Caki2 (cell line): ENCODE results near the gene TRAF1. TPM values are rescaled to one million over a fixed set of nuclear protein-coding genes. Genes with fewer than 3 reads are reported as not detected.
"Not testable (repeated sequence)": the region's sequence is repeated elsewhere in the genome, so short reads cannot be mapped to it uniquely, and the experiment has no call there.

Source experiments
- DNase-seq: peaks from one replicate; pipeline ENCODE4 v3.0.0-alpha.2; 2015; ENCODE audit warnings: low read depth
- in situ Hi-C: cut with HindIII; loops from 2 replicates; pipeline ENCODE4 v1.10.0; 2016; ENCODE audit warnings: low sequenced_read_pairs, low pct_unique_long_range_greater_than_20kb, mixed read lengths
- total RNA-seq: library from RNA; depleted of rRNA; stranded (reverse); fragments of >200 nt; shearing (Covaris generic); gene quantifications from 2 replicates; pipeline ENCODE4 v1.2.3, GENCODE V29; 2014; ENCODE audit warnings: low replicate concordance; rRNA removed

TRAF1 gene
- 4.3 and 5.0 TPM in 2 replicates for total RNA-seq

- DNase-seq: no peak
- in situ Hi-C loops: no loop called here
These were observed at the start of gene TRAF1 for GRCh38 chr9:120926397-120926928. TRAF1 (minus strand) TSS chr9:120926796; CDS start chr9:120926075, 721 bp downstream.

- in situ Hi-C loops: no loop called here
- DNase-seq: no peak
These were observed 48.3 kb upstream of the TRAF1 start for GRCh38 chr9:120974921-120975320.

GRCh38 chr9:120974181-120974580 is 47.6 kb upstream of the TRAF1 start:
- in situ Hi-C loops: no loop called here
- DNase-seq: no peak

GRCh38 chr9:120971938-120972337 is 45.3 kb upstream of the TRAF1 start:
- in situ Hi-C loops: no loop called here

GRCh38 chr9:120971471-120971870 is 44.9 kb upstream of the TRAF1 start:
- DNase-seq, in situ Hi-C loops: not testable (repeated sequence)

More at GRCh38 chr9:120971938-120972337, 45.3 kb upstream of the TRAF1 start:
- no peak for DNase-seq

GRCh38 chr9:120970244-120970643 is 43.6 kb upstream of the TRAF1 start:
- no peak for DNase-seq
- in situ Hi-C loops: no loop called here

GRCh38 chr9:120966013-120966369 is 39.4 kb upstream of the TRAF1 start:
- no peak for DNase-seq
- in situ Hi-C loops: no loop called here

- DNase-seq: no peak
- in situ Hi-C loops: no loop called here
These were observed 38.9 kb upstream of the TRAF1 start for GRCh38 chr9:120965344-120966012.

GRCh38 chr9:120961936-120962335 is 35.3 kb upstream of the TRAF1 start:
- DNase-seq: no peak
- in situ Hi-C loops: no loop called here

- DNase-seq: no peak
- in situ Hi-C loops: no loop called here
These were observed 33.4 kb upstream of the TRAF1 start for GRCh38 chr9:120960001-120960400.

- no peak for DNase-seq
- in situ Hi-C loops: no loop called here
These were observed 30.3 kb upstream of the TRAF1 start for GRCh38 chr9:120956862-120957261.

- no peak for DNase-seq
- in situ Hi-C loops: no loop called here
These were observed 25.5 kb upstream of the TRAF1 start for GRCh38 chr9:120951960-120952618.

GRCh38 chr9:120950421-120951388 is 24.1 kb upstream of the TRAF1 start:
- in situ Hi-C loops: no loop called here
- DNase-seq: no peak

- in situ Hi-C loops: no loop called here
- no peak for DNase-seq
These were observed 22.7 kb upstream of the TRAF1 start for GRCh38 chr9:120949290-120949689.

GRCh38 chr9:120948824-120949223 is 22.2 kb upstream of the TRAF1 start:
- no peak for DNase-seq
- in situ Hi-C loops: no loop called here

- in situ Hi-C loops: no loop called here
- no peak for DNase-seq
These were observed 20.6 kb upstream of the TRAF1 start for GRCh38 chr9:120947222-120947621.

- in situ Hi-C loops: no loop called here
- DNase-seq: no peak
These were observed 19.7 kb upstream of the TRAF1 start for GRCh38 chr9:120946259-120946658.

- in situ Hi-C loops: no loop called here
- DNase-seq: no peak
These were observed 18.4 kb upstream of the TRAF1 start for GRCh38 chr9:120944948-120945347.

- DNase-seq: no peak
- in situ Hi-C loops: no loop called here
These were observed 17.8 kb upstream of the TRAF1 start for GRCh38 chr9:120944434-120944843.
